Measurements from ENCODE around the gene BNC2. TPM values are rescaled to one million over a fixed set of nuclear protein-coding genes. Genes with fewer than 3 reads are reported as not detected.

BNC2 gene
- total RNA-seq, 1 experiment from 2014 or later, result 2.9 TPM

DNA sequence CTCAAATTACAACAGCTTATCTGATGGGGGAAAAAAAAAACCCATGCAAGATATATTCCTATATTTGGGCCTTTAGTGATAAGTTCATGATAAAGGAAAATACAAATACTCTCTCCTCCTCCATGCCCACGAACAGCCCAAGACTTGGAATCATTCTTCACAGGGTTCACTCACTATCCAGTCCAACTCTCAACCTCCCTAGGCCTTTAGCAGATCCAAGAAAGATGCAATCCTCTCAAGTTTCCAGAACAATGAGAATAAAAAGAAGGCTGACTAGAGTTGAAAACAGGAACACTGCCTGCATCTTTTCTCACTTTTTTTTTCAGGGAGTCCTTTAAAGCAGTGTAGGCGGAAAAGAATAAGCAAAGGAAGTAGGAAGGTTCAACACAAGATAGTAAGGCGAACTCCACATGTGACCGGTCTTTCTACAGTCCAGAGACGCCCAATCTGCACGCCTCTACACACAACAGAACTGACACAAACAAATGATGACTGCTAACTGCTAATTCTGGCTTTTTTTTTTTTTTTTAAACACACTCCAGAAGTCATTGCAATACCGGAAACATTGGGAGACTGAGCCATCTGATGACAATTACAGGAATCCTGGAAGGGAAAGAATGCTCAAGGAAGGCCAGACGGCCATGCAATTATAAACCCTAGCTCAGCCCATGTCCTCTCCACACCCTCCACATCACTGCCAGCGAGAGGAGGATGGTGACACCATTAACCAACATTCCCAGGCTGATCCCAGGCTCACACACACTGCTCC is 75.4 kb downstream of the BNC2 start:
- Histone ChIP-seq H4K20me1 (ENCODE audit: insufficient read depth) (no peaks in the 10 kb centered on the region), H3K27ac (no peak overlapping the region), H3F3A (ENCODE audit: insufficient read depth, low read depth) (no peaks in the 10 kb centered on the region), H3K9me3 (ENCODE audit: insufficient read depth, low read depth) (no peaks in the 10 kb centered on the region), H2AFZ (no peak overlapping the region), H3K36me3 (ENCODE audit: low read depth) (no peaks in the 10 kb centered on the region), H3K4me2 (no peak overlapping the region), H3K4me1 (replicated peaks; ENCODE audit: insufficient read depth) (no peaks in the 10 kb centered on the region), H3K9me2 (ENCODE audit: insufficient read depth) (no peaks in the 10 kb centered on the region), H3K79me2 (ENCODE audit: low read depth) (no peaks in the 10 kb centered on the region), H3K4me3 (no peak overlapping the region), H3K27me3 (ENCODE audit: insufficient read depth, low read depth) (no peaks in the 10 kb centered on the region)
- ChIA-PET CTCF (interaction anchor here (0.7 kb wide), 1 partner anchor 47 kb away, joined by 5 read pairs; no protein-coding TSS in a partner anchor), POLR2A (ENCODE audit: unreplicated experiment) (no interaction called here)
- no TSS peak for BruUV-seq (replicated peaks)
- TF ChIP-seq, protein P1, sequence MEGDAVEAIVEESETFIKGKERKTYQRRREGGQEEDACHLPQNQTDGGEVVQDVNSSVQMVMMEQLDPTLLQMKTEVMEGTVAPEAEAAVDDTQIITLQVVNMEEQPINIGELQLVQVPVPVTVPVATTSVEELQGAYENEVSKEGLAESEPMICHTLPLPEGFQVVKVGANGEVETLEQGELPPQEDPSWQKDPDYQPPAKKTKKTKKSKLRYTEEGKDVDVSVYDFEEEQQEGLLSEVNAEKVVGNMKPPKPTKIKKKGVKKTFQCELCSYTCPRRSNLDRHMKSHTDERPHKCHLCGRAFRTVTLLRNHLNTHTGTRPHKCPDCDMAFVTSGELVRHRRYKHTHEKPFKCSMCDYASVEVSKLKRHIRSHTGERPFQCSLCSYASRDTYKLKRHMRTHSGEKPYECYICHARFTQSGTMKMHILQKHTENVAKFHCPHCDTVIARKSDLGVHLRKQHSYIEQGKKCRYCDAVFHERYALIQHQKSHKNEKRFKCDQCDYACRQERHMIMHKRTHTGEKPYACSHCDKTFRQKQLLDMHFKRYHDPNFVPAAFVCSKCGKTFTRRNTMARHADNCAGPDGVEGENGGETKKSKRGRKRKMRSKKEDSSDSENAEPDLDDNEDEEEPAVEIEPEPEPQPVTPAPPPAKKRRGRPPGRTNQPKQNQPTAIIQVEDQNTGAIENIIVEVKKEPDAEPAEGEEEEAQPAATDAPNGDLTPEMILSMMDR (conservative IDR thresholded peaks at IDR 0.05), result no peak
- no peak for TF ChIP-seq EZH2 (IDR thresholded peaks at IDR 0.05; ENCODE audit: low read depth)
- intact Hi-C loops (cut with micrococcal nuclease; ENCODE audit: unreplicated experiment), result no loop called here
- DNase-seq, result no peak

DNA sequence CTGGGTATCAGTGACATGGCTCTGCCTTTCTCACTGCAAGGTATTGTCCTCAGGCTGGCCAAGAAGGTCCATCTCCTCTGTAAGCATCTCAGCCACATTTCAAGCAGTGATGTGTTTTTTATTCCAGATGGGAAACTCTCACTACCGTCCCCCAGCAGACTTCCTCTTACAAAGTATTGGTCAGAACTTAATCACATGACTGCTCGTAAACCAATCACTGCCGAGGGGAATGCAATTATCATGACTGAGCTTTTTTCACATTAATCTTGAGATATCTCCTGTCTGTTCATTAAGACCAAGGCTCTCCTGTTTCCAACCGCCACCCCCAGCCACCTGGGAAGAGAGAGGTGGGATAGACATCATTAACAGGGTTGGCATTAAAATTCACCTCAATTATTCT is 76.4 kb downstream of the BNC2 start:
- no peaks in the 10 kb centered on the region for H3K36me3 ChIP-seq (ENCODE audit: low read depth)
- intact Hi-C loops (cut with micrococcal nuclease; ENCODE audit: unreplicated experiment), result no loop called here
- H3K27ac ChIP-seq, result no peak overlapping the region
- H3K79me2 ChIP-seq (ENCODE audit: low read depth), result no peaks in the 10 kb centered on the region
- BruUV-seq (replicated peaks), result no TSS peak
- H3K27me3 ChIP-seq (ENCODE audit: insufficient read depth, low read depth), result no peaks in the 10 kb centered on the region
- ChIA-PET POLR2A (ENCODE audit: unreplicated experiment) (no interaction called here), CTCF (no interaction called here)
- H3K4me3 ChIP-seq, result no peak overlapping the region
- H3K9me2 ChIP-seq (ENCODE audit: insufficient read depth), result no peaks in the 10 kb centered on the region
- no peaks in the 10 kb centered on the region for H4K20me1 ChIP-seq (ENCODE audit: insufficient read depth)
- no peaks in the 10 kb centered on the region for H3K4me1 ChIP-seq (replicated peaks; ENCODE audit: insufficient read depth)
- H2AFZ ChIP-seq, result no peak overlapping the region
- no peak for DNase-seq
- H3K4me2 ChIP-seq, result no peak overlapping the region
- H3K9me3 ChIP-seq (ENCODE audit: insufficient read depth, low read depth), result no peaks in the 10 kb centered on the region
- no peaks in the 10 kb centered on the region for H3F3A ChIP-seq (ENCODE audit: insufficient read depth, low read depth)
- no peak for TF ChIP-seq EZH2 (IDR thresholded peaks at IDR 0.05; ENCODE audit: low read depth)
- TF ChIP-seq, protein P1 (conservative IDR thresholded peaks at IDR 0.05), result no peak

DNA sequence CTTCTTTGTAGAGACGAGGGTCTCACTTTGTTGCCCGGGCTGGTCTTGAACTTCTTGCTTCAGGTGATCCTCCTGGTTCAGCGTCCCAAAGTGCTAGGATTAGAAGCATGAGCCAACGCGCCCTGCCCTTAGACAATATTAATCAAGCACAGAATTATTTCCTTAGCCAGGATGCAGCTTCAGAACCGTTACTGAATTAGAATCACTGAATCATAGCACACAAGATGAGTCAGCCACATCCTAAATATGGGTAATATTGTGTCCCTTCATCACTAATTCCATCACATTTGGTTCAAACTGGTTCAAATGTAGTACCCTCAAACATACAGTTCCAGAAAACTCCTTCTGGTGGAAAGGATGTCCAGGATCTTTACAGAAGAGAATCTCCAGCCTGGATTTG is 82.7 kb downstream of the BNC2 start:
- TF ChIP-seq, protein P1 (conservative IDR thresholded peaks at IDR 0.05), result no peak
- TF ChIP-seq EZH2 (IDR thresholded peaks at IDR 0.05; ENCODE audit: low read depth), result no peak
- H3F3A ChIP-seq (ENCODE audit: insufficient read depth, low read depth), result no peaks in the 10 kb centered on the region
- H3K4me1 ChIP-seq (replicated peaks; ENCODE audit: insufficient read depth), result no peaks in the 10 kb centered on the region
- no peaks in the 10 kb centered on the region for H3K36me3 ChIP-seq (ENCODE audit: low read depth)
- intact Hi-C loops (cut with micrococcal nuclease; ENCODE audit: unreplicated experiment), result no loop called here
- no peak overlapping the region for H3K27ac ChIP-seq
- DNase-seq, result no peak
- no peaks in the 10 kb centered on the region for H3K27me3 ChIP-seq (ENCODE audit: insufficient read depth, low read depth)
- ChIA-PET CTCF (no interaction called here), POLR2A (ENCODE audit: unreplicated experiment) (no interaction called here)
- BruUV-seq (replicated peaks), result no TSS peak
- H3K9me3 ChIP-seq (ENCODE audit: insufficient read depth, low read depth), result no peaks in the 10 kb centered on the region
- no peaks in the 10 kb centered on the region for H3K79me2 ChIP-seq (ENCODE audit: low read depth)
- H3K4me2 ChIP-seq, result no peak overlapping the region
- no peaks in the 10 kb centered on the region for H4K20me1 ChIP-seq (ENCODE audit: insufficient read depth)
- no peak overlapping the region for H2AFZ ChIP-seq
- H3K4me3 ChIP-seq, result no peak overlapping the region
- H3K9me2 ChIP-seq (ENCODE audit: insufficient read depth), result no peaks in the 10 kb centered on the region

Data from PC-9 (cell line).